SK-N-SH treated with all-trans-retinoic acid at 6 μM for 48 hours (cell line): ENCODE results near the gene FEN1.

ENCODE experiments used
- ATAC-seq: fragments of 200-7000 bp; cut with Tn5 transposase; 3 replicates; pipeline ENCODE4 v1.9.1; 2020; ENCODE audit warnings: mild to moderate bottlenecking, moderate library complexity
- ARNTL ChIP-seq: fragments of 450-650 bp; formaldehyde crosslinking; IDR thresholded peaks from 2 replicates; pipeline ENCODE4 v1.5.0; 2020; ENCODE audit warnings: low read depth, mild to moderate bottlenecking, moderate library complexity, borderline replicate concordance
- CSDC2 ChIP-seq: fragments of 250-450 bp; sonication (Bioruptor Pico); IDR thresholded peaks from 2 replicates; pipeline ENCODE4 v1.5.0; 2020; ENCODE audit warnings: mild to moderate bottlenecking, moderate library complexity
- ESRRG ChIP-seq: fragments of 250-450 bp; sonication (Bioruptor Pico); IDR thresholded peaks from 2 replicates; pipeline ENCODE4 v1.6.1; 2021; ENCODE audit warnings: mild to moderate bottlenecking
- GLIS3 ChIP-seq: fragments of 250-450 bp; sonication (Bioruptor Pico); IDR thresholded peaks from 2 replicates; pipeline ENCODE4 v1.5.0; 2020; ENCODE audit warnings: mild to moderate bottlenecking, moderate library complexity
- ISL1 ChIP-seq: fragments of 250-450 bp; sonication (Bioruptor Pico); IDR thresholded peaks from 2 replicates; pipeline ENCODE4 v2.1.2; 2022; ENCODE audit warnings: mild to moderate bottlenecking, moderate library complexity
- OSR1 ChIP-seq: fragments of 250-450 bp; sonication (Bioruptor Pico); IDR thresholded peaks from 2 replicates; pipeline ENCODE4 v1.8.0; 2022; ENCODE audit warnings: moderate library complexity, mild to moderate bottlenecking, inconsistent platforms
- PPARA ChIP-seq: fragments of 250-450 bp; sonication (Bioruptor Pico); IDR thresholded peaks from 2 replicates; pipeline ENCODE4 v1.5.0; 2020; ENCODE audit warnings: mild to moderate bottlenecking, borderline replicate concordance
- RARB ChIP-seq: fragments of 250-450 bp; sonication (Bioruptor Pico); IDR thresholded peaks from 2 replicates; pipeline ENCODE4 v1.8.0; 2021; ENCODE audit warnings: mild to moderate bottlenecking, moderate library complexity
- SNAI2 ChIP-seq: fragments of 250-450 bp; sonication (Bioruptor Pico); IDR thresholded peaks from 2 replicates; pipeline ENCODE4 v1.5.0; 2020; ENCODE audit warnings: mild to moderate bottlenecking, moderate library complexity
- TCF4 ChIP-seq: fragments of 250-450 bp; sonication (Bioruptor Pico); IDR thresholded peaks from 2 replicates; pipeline ENCODE4 v1.8.0; 2021; ENCODE audit warnings: mild to moderate bottlenecking, moderate library complexity, borderline replicate concordance
- TOX ChIP-seq: fragments of 250-450 bp; sonication (Bioruptor Pico); IDR thresholded peaks from 2 replicates; pipeline ENCODE4 v1.8.0; 2021; ENCODE audit warnings: mild to moderate bottlenecking, moderate library complexity, borderline replicate concordance
- ZC3H10 ChIP-seq: fragments of 250-450 bp; sonication (Bioruptor Pico); IDR thresholded peaks from 2 replicates; pipeline ENCODE4 v1.5.1; 2021; ENCODE audit warnings: mild to moderate bottlenecking, moderate library complexity
- ZFP30 ChIP-seq: fragments of 450-650 bp; formaldehyde crosslinking; IDR thresholded peaks from 2 replicates; pipeline ENCODE4 v1.5.0; 2022; ENCODE audit warnings: mild to moderate bottlenecking, moderate library complexity
- ZNF565 ChIP-seq: fragments of 450-650 bp; formaldehyde crosslinking; conservative IDR thresholded peaks from 2 replicates; pipeline ENCODE4 v1.5.0; 2020; ENCODE audit warnings: low read depth, mild to moderate bottlenecking, moderate library complexity
- ZNF70 ChIP-seq: fragments of 450-650 bp; formaldehyde crosslinking; IDR thresholded peaks from 2 replicates; pipeline ENCODE4 v1.5.0; 2020; ENCODE audit warnings: mild to moderate bottlenecking, moderate library complexity
- ZNF8 ChIP-seq: fragments of 450-650 bp; formaldehyde crosslinking; IDR thresholded peaks from 2 replicates; pipeline ENCODE4 v1.5.0; 2020; ENCODE audit warnings: mild to moderate bottlenecking, moderate library complexity
- TF ChIP-seq, protein P1 (sequence below): fragments of 250-450 bp; sonication (Bioruptor Pico); IDR thresholded peaks from 2 replicates; pipeline ENCODE4 v1.5.1; 2021; ENCODE audit warnings: mild to moderate bottlenecking, moderate library complexity
- TF ChIP-seq, protein P2 (sequence below): fragments of 250-450 bp; sonication (Bioruptor Pico); IDR thresholded peaks from 2 replicates; pipeline ENCODE4 v1.5.0; 2020; ENCODE audit warnings: mild to moderate bottlenecking, moderate library complexity
- TF ChIP-seq, protein P3 (sequence below): fragments of 250-450 bp; sonication (Bioruptor Pico); IDR thresholded peaks from 2 replicates; pipeline ENCODE4 v1.8.0; 2020; ENCODE audit warnings: mild to moderate bottlenecking, moderate library complexity, borderline replicate concordance
- TF ChIP-seq, protein P4 (sequence below): fragments of 250-450 bp; sonication (Bioruptor Pico); IDR thresholded peaks from 2 replicates; pipeline ENCODE4 v1.8.0; 2021; ENCODE audit warnings: low read depth, mild to moderate bottlenecking, moderate library complexity, borderline replicate concordance
- TF ChIP-seq, protein P5 (sequence below): fragments of 250-450 bp; sonication (Bioruptor Pico); IDR thresholded peaks from 2 replicates; pipeline ENCODE4 v1.5.1; 2020; ENCODE audit warnings: low read depth, mild to moderate bottlenecking, moderate library complexity

FEN1 gene

DNA sequence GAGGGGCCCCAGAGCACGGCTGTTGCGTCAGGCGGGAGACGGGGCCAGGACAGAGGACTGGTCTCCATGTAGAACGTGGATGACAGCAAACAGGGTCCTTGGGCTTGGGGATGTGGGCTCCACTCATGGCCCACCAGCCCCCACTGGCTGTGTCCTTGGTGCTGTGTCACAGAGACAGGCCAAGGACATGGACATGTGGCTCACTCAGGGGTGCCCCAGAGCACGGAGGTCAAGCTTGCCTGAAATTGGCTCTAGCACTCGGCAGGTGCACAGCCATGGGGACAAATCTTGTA lies 49.8 kb downstream of the FEN1 start:
- TF ChIP-seq, protein P1, sequence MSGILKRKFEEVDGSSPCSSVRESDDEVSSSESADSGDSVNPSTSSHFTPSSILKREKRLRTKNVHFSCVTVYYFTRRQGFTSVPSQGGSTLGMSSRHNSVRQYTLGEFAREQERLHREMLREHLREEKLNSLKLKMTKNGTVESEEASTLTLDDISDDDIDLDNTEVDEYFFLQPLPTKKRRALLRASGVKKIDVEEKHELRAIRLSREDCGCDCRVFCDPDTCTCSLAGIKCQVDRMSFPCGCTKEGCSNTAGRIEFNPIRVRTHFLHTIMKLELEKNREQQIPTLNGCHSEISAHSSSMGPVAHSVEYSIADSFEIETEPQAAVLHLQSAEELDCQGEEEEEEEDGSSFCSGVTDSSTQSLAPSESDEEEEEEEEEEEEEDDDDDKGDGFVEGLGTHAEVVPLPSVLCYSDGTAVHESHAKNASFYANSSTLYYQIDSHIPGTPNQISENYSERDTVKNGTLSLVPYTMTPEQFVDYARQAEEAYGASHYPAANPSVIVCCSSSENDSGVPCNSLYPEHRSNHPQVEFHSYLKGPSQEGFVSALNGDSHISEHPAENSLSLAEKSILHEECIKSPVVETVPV = no peak
- no peak for TF ChIP-seq CSDC2 (CRISPR knock-in tag)
- TF ChIP-seq OSR1 (CRISPR knock-in tag) = no peak
- no peak for TF ChIP-seq ARNTL (CRISPR knock-in tag)
- TF ChIP-seq GLIS3 (CRISPR knock-in tag) = no peak
- TF ChIP-seq ZC3H10 (CRISPR knock-in tag) = no peak
- no peak for TF ChIP-seq PPARA
- TF ChIP-seq ZNF70 = no peak
- TF ChIP-seq ZFP30 (CRISPR knock-in tag) = no peak
- TF ChIP-seq, protein P2, sequence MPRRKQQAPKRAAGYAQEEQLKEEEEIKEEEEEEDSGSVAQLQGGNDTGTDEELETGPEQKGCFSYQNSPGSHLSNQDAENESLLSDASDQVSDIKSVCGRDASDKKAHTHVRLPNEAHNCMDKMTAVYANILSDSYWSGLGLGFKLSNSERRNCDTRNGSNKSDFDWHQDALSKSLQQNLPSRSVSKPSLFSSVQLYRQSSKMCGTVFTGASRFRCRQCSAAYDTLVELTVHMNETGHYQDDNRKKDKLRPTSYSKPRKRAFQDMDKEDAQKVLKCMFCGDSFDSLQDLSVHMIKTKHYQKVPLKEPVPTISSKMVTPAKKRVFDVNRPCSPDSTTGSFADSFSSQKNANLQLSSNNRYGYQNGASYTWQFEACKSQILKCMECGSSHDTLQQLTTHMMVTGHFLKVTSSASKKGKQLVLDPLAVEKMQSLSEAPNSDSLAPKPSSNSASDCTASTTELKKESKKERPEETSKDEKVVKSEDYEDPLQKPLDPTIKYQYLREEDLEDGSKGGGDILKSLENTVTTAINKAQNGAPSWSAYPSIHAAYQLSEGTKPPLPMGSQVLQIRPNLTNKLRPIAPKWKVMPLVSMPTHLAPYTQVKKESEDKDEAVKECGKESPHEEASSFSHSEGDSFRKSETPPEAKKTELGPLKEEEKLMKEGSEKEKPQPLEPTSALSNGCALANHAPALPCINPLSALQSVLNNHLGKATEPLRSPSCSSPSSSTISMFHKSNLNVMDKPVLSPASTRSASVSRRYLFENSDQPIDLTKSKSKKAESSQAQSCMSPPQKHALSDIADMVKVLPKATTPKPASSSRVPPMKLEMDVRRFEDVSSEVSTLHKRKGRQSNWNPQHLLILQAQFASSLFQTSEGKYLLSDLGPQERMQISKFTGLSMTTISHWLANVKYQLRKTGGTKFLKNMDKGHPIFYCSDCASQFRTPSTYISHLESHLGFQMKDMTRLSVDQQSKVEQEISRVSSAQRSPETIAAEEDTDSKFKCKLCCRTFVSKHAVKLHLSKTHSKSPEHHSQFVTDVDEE (CRISPR knock-in tag) = no peak
- no peak for TF ChIP-seq ISL1 (CRISPR knock-in tag)
- TF ChIP-seq TCF4 (CRISPR knock-in tag) = no peak
- no peak for TF ChIP-seq ZNF565 (CRISPR knock-in tag)
- TF ChIP-seq, protein P3, sequence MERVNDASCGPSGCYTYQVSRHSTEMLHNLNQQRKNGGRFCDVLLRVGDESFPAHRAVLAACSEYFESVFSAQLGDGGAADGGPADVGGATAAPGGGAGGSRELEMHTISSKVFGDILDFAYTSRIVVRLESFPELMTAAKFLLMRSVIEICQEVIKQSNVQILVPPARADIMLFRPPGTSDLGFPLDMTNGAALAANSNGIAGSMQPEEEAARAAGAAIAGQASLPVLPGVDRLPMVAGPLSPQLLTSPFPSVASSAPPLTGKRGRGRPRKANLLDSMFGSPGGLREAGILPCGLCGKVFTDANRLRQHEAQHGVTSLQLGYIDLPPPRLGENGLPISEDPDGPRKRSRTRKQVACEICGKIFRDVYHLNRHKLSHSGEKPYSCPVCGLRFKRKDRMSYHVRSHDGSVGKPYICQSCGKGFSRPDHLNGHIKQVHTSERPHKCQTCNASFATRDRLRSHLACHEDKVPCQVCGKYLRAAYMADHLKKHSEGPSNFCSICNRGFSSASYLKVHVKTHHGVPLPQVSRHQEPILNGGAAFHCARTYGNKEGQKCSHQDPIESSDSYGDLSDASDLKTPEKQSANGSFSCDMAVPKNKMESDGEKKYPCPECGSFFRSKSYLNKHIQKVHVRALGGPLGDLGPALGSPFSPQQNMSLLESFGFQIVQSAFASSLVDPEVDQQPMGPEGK (CRISPR knock-in tag) = no peak
- no peak for TF ChIP-seq TOX (CRISPR knock-in tag)
- TF ChIP-seq SNAI2 (CRISPR knock-in tag) = no peak
- TF ChIP-seq ZNF8 (CRISPR knock-in tag) = no peak
- TF ChIP-seq, protein P4, sequence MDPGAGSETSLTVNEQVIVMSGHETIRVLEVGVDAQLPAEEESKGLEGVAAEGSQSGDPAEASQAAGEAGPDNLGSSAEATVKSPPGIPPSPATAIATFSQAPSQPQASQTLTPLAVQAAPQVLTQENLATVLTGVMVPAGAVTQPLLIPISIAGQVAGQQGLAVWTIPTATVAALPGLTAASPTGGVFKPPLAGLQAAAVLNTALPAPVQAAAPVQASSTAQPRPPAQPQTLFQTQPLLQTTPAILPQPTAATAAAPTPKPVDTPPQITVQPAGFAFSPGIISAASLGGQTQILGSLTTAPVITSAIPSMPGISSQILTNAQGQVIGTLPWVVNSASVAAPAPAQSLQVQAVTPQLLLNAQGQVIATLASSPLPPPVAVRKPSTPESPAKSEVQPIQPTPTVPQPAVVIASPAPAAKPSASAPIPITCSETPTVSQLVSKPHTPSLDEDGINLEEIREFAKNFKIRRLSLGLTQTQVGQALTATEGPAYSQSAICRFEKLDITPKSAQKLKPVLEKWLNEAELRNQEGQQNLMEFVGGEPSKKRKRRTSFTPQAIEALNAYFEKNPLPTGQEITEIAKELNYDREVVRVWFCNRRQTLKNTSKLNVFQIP (CRISPR knock-in tag) = no peak
- no peak for TF ChIP-seq RARB (CRISPR knock-in tag)
- TF ChIP-seq, all 23 proteins: peak for 0
- no peak for ATAC-seq

DNA sequence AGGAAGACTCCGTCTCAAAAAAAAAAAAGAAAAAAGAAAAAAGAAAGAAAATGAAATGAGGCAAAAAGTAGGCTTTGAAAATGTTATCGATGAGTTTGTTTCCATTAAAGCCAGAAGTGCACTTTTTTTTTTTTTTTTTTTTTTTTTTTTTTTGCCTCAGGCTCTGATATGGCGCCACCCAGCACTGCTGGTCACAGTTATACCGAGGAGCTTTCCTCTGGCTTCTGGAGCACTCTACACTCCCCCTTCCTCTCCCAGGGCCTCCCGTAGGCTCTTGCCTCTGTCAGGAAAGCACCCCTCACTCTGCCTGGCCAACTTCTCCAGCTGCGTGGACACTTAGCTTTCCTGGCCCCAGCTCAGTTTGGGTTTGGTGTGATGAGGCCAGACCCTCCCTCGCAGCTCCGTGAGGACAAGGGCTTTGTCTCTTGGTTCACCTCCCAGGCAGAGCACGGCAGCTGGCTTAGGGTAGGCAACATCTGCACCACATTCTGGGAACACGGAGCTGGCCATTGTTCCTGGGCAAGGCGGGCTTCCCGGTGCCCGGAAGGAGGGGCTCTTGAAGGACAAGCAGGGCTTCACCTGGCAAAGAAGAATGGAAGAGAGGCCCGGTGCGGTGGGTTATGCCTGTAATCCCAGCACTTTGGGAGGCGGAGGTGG lies 52.3 kb downstream of the FEN1 start:
- ATAC-seq = no peak
- TF ChIP-seq, protein P5, sequence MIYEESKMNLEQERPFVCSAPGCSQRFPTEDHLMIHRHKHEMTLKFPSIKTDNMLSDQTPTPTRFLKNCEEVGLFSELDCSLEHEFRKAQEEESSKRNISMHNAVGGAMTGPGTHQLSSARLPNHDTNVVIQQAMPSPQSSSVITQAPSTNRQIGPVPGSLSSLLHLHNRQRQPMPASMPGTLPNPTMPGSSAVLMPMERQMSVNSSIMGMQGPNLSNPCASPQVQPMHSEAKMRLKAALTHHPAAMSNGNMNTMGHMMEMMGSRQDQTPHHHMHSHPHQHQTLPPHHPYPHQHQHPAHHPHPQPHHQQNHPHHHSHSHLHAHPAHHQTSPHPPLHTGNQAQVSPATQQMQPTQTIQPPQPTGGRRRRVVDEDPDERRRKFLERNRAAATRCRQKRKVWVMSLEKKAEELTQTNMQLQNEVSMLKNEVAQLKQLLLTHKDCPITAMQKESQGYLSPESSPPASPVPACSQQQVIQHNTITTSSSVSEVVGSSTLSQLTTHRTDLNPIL (CRISPR knock-in tag) = no peak
- TF ChIP-seq ESRRG (no peak), ZC3H10 (CRISPR knock-in tag) (no peak), ZFP30 (CRISPR knock-in tag) (no peak), TOX (CRISPR knock-in tag) (no peak), RARB (CRISPR knock-in tag) (no peak), ISL1 (CRISPR knock-in tag) (no peak), PPARA (no peak), GLIS3 (CRISPR knock-in tag) (no peak)
- TF ChIP-seq, protein P3 (CRISPR knock-in tag) = no peak
